AG10803 (cell line): Measurements from ENCODE around the gene YY1.
"Not testable (repeated sequence)": the region's sequence is repeated elsewhere in the genome, so short reads cannot be mapped to it uniquely, and the experiment has no call there.

Experiments
- DNase-seq: peaks from one replicate; pipeline ENCODE4 v3.0.0; 2010; ENCODE audit warnings: low read depth
- H3K4me3 ChIP-seq: 2 replicates; pipeline ENCODE4 v1.5.1; 2011; ENCODE audit warnings: mild to moderate bottlenecking, low read length, control low read depth
- TF ChIP-seq, protein P1 (sequence below): conservative IDR thresholded peaks from 2 replicates; pipeline ENCODE4 v1.5.1; 2011; ENCODE audit warnings: mild to moderate bottlenecking, low read length, control low read depth, inconsistent platforms

YY1 gene

DNA sequence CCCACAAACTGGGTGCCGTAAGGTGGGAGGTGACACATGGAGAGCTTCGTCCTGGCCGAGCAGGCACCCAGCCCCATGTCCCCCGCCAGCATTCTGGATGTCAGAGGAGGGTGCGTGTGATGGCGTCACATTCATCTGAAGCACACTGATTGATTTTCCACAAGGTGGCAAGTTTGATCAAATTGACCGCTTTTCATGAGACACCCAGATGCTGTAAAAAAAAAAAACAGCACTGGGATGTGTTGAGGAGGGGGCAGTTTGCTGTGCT, 43.1 kb downstream of the YY1 start:
- TF ChIP-seq, protein P1, sequence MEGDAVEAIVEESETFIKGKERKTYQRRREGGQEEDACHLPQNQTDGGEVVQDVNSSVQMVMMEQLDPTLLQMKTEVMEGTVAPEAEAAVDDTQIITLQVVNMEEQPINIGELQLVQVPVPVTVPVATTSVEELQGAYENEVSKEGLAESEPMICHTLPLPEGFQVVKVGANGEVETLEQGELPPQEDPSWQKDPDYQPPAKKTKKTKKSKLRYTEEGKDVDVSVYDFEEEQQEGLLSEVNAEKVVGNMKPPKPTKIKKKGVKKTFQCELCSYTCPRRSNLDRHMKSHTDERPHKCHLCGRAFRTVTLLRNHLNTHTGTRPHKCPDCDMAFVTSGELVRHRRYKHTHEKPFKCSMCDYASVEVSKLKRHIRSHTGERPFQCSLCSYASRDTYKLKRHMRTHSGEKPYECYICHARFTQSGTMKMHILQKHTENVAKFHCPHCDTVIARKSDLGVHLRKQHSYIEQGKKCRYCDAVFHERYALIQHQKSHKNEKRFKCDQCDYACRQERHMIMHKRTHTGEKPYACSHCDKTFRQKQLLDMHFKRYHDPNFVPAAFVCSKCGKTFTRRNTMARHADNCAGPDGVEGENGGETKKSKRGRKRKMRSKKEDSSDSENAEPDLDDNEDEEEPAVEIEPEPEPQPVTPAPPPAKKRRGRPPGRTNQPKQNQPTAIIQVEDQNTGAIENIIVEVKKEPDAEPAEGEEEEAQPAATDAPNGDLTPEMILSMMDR: no peak
- DNase-seq: no peak
- H3K4me3 ChIP-seq: no peak overlapping the region

DNA sequence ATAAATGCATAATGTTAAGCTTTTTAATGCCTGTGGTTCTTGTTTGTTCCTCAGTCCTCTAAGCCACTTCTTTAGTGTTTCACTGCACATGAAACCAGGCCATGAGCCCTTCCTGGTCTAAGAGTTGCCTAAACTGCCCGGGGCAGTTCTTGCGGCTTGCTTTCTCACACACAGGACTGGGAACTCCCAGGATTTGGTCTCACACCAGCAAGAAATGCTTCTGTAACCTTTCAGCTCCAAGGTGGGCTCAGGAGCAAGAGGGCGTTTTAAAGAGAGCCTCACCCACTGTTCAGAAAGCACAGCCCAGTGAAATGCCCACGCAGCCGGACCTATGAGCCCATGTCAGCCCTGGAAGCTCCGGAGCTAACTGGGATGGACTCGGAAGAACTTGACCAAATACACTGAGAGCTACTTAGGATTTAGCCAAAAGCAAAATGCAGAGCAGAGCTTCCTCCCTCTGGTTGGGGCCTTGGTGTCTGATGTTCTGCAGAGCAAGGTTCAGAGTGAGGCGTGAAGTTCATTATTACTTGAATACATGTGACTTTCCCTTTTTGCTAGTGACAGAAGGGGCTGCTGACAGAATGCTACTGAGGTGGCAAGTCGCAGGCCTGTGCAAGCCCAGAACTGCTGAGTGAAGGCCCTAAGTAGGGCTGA, 43.9 kb downstream of the YY1 start:
- H3K4me3 ChIP-seq: no peak overlapping the region
- no peak for DNase-seq
- TF ChIP-seq, protein P1: no peak

DNA sequence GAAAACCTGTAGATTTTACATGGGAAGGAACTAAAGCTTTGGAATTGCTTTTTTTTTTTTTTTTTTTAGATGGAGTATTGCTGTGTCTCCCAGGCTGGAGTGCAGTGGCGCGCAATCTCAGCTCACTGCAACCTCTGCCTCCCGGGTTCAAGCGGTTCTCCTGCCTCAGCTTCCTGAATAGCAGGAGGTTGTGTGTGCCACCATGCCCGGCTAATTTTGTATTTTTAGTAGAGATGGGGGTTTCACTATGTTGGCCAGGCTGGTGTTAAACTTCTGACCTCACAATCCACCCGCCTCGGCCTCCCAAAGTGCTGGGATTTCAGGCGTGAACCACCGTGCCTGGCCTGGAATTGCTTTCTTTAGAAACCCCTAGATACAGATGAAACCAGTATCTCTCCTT, 44.5 kb downstream of the YY1 start:
- not testable (repeated sequence) for DNase-seq, H3K4me3 ChIP-seq

DNA sequence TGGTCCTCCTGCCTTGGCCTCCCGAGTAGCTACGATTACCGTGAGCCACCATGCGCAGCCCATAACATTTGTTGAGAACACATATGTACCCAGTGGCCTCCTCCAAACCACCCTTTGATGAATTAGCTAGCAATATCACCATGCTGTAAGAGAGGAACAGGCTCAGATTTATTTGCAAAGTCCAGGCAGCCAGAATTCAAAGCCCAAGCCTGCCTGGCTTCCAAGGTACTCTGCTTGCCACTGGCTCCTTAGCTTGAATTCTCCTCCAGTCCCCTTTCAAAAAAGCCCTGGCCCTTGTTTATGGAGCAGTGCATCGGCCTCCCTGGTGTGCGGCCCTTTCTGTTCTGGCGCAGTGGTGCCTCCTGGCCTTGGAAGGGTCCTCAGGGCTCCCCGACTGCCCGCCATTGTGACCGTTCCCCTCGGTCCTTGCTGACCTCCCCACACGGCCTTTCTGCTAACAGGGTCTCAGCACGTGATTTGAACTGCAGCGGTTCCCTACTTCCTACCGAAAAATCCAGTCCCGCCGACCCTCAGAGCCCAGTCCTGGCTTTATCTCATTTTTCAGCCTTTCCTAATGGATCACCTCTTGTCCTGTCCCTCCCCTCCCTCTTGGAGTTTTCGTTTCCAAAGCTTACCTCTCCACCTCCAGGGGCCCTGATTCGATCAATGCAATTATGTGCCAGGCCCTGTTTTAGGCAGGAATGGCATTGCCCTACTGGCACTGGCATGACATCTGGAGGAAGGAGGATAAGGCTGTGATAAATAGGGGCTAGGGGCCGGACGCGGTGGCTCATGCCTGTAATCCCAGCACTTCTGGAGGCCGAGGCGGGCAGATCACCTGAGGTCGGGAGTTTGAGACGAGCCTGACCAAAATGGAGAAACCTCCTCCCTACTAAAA, 45.3 kb downstream of the YY1 start:
- TF ChIP-seq, protein P1: no peak
- peak overlapping the region; percentile 71 for H3K4me3 ChIP-seq

DNA sequence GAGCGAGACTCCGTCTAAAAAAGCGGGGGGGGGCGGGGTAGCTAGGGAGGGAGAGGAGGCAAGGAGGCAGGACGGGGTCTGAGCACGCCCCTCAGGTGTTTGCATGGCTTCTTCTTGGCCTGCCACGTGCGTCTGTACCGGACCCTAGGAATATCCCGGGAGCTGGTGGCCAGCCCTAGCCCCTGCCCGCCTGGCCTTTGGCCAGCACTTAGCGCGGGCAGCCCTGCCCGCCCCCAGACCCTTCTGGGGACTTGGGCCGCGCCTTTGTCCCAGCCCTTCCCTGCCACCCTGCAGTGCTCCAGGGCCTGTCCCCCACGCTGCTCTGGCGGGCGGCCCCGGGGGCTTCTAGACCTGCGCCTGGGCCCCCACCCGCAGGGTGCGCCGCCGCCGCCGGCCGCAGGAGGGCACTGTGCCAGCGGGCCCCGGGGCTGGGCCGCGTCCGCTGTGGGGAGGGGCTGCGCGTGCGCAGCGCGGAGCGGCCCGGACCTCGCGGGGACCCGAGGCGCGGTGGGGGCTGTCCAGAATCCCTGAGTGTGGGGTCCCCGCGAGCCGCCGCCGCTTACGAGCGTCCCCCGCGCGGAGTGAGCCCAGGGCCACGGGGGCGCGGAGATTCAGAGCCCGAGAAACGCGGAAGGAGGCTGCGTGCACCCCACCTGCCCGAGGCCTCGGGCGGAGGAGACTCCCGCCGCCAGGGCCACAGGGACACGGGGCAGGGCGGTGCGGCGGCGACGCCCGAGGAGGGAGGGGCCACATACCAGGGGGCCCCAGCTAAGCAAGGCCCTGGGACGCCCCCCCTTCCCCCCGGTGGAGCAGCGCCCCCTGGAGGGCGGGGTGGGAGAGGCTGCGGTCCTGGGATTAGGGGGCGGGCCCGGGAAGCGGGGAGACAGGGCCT, 46.3 kb downstream of the YY1 start:
- H3K4me3 ChIP-seq: peak overlapping the region; percentile 71
- peak; percentile 66 for DNase-seq
- TF ChIP-seq, protein P1: peak; percentile 66

More for the DNA sequence above, 45.3 kb downstream of the YY1 start:
- DNase-seq: no peak

DNA sequence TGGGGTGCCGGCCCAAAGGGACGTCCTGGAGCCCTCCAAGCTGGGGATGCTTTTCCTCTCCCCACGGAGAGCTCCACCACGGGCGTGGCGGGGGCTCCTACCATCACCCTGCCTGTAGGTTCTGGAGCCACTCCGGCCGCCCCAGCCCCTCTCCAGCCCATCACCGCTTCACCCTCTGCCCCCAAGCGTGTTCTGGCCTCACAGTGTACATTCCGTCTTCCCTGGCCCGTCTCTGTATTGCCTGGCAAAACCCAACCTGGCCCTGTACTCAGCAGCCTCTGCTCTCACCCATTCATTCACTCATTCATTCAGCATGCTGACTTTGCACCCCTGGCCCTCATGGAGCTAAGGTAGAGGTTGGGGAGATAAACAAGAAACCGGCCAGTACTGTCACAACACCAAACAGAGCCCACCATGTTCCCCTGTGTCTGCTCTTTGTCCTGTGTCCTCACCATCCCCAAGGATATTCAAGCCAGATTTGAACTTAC, 47.0 kb downstream of the YY1 start:
- no peak for DNase-seq
- TF ChIP-seq, protein P1: no peak
- peak overlapping the region; percentile 71 for H3K4me3 ChIP-seq

DNA sequence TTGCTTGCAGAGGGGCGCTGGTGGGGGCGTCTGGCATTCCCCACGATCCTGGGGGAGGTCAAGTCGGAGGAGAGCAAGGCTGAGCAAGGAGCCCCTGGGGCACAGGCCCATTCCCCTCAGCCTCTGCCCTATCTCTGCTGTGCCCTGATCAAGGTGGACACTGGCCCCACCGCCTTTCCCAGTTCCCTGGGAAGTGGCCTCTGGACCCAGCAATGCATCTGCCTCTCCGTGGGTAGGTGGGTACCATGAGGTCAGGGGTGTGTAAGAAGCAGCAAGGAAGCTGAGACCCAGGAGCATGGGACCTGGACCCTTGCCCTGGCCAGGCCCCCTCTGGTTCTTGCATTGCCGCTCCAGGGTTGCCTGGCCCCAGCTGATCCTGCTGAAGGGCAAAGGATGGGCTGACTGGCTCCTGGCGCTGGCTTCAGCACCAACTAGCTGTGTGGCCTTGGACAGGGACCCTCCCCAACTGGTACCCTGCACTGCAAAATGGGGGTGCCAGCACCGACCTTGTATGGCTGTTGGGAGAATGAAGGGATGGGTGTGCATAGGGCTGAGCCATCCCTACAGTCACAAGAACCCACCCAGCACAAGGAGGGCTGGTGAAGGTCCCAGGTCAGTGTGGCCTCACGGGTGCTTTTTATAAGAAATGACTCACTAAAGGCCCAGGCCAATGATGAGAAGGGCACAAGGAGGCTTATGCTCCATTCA, 47.7 kb downstream of the YY1 start:
- no peak overlapping the region for H3K4me3 ChIP-seq
- TF ChIP-seq, protein P1: no peak
- DNase-seq: no peak
